Mesodermal cell (in vitro differentiated cells): Measurements from ENCODE around the gene GMPR.

Experiments
- H3K27ac ChIP-seq: 2 replicates; pipeline ENCODE4 v1.7.0; 2013; ENCODE audit warnings: mild to moderate bottlenecking, low read depth, low read length, moderate library complexity; ENCODE audit not compliant: severe bottlenecking
- H3K36me3 ChIP-seq: 2 replicates; pipeline ENCODE4 v1.7.1; 2013; ENCODE audit warnings: mild to moderate bottlenecking, low read length, moderate library complexity; ENCODE audit not compliant: control insufficient read depth, insufficient read depth
- H3K4me1 ChIP-seq: one replicate; pipeline ENCODE4 v1.7.1; 2013; ENCODE audit warnings: mild to moderate bottlenecking, low read length; ENCODE audit not compliant: insufficient read depth, control insufficient read depth, poor library complexity, severe bottlenecking
- H3K4me3 ChIP-seq: 2 replicates; pipeline ENCODE4 v1.7.0; 2013; ENCODE audit warnings: low read length, control low read depth, mild to moderate bottlenecking; ENCODE audit not compliant: insufficient read depth, poor library complexity, severe bottlenecking; ENCODE audit errors: extremely low read depth
- H3K9me3 ChIP-seq: 2 replicates; pipeline ENCODE4 v1.7.1; 2013; ENCODE audit warnings: mild to moderate bottlenecking, low read length, moderate library complexity; ENCODE audit not compliant: control insufficient read depth
- WGBS, 2 experiments: methylation state at CpG; one replicate each; pipeline ENCODE4 v1.1.5; 2013; ENCODE audit warnings: missing lambda C conversion rate in 2 of 2; ENCODE audit not compliant: insufficient coverage in 2 of 2; 5-methylcytosine and 5-hydroxymethylcytosine counted together

The GMPR gene

DNA sequence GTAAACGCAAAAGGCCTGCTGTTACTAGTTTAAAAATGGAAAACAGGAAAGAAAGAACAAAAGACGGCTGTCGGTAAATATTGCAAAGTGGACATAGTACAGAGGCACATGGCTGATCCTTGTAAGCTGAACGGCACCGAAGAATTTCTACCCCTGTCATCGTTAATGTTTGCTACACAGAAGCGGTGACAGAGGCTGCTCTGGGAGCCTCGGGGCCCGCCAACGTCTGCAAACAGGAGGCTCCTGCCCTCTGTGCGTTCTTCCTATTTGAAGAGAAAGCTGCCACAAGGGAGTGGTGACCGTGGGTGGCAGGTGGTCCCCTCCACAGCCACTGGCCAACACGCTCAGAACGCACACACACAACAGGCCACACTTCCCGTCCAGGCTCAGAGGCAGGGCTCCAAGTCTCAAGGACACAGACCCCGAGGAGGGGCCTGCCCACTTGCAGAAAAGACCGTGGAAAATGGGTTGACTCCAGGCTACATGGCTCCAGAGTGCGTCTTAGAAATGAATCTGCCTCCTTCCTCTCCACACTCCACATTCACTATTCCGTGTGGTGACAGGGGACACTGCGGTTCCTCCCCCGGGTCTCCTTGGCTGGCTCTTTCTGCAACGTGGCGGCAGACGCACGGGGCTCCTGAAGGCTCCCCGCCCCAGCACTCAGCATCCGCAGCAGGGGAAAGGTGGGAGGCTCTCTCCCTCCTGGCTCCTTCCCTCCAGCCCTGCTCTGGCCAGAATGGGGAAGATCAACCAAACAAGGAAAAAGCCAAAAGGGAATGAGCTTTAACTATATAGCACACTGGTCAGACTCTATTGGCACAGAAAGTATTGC, 64.5 kb downstream of the GMPR start:
- H3K36me3 ChIP-seq, result peaks cover 4% of the 10 kb centered on the region
- H3K27ac ChIP-seq, result no peak overlapping the region
- H3K9me3 ChIP-seq, result no peaks in the 10 kb centered on the region
- no peaks in the 10 kb centered on the region for H3K4me1 ChIP-seq
- no peak overlapping the region for H3K4me3 ChIP-seq
- 78 to 79% methylated on average over 18 to 21 of the region's 27 CpGs for WGBS, 2 experiments

DNA sequence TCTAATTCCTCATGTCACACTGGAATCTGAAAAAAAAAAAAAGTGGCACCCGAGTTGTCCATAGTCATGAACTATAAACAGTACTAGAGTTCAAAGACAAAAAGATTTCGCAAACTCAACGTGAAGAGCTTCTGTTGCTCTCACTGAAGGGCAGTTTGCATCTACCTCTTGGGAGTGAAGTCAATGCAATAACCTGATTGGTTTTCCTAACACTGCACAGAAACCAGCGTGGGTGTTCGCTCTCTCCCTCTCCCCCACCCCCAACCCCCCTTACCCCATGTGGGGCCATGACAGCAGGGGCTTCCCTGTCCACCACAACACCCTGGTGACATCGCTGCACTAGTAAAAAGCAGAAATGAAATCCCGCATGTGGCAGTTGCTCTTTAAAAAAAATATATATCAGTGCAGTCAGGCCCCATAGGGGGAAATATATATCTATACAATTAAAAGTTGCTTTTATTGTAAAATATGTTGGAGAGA, 66.9 kb downstream of the GMPR start:
- no peak overlapping the region for H3K4me3 ChIP-seq
- H3K36me3 ChIP-seq, result no peaks in the 10 kb centered on the region
- H3K27ac ChIP-seq, result no peak overlapping the region
- H3K4me1 ChIP-seq, result no peaks in the 10 kb centered on the region
- 75 to 77% methylated on average over 3 to 4 of the region's 7 CpGs for WGBS, 2 experiments
- H3K9me3 ChIP-seq, result no peaks in the 10 kb centered on the region

DNA sequence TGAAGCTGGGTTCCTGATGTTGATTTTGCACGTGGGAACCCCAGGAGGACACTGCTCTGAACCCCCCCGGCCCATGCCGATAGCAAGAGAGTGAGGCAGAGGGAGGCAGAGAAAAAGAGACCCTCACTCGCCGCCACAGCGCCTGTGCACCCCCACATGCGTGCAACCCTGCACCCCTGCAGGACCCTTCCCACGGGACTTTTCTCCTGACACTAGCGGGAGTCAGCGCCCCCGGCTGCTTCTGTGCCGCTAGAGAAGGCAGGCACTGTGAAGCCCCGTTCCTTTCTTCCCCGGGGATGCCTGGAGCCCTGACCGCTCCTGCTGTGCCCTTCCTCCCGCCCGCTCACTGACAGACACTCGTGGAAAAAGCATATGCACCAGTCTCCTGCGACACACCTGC, 67.4 kb downstream of the GMPR start:
- WGBS, 2 experiments, result 81 to 83% methylated on average over 13 to 14 of the region's 19 CpGs
- H3K4me1 ChIP-seq, result no peaks in the 10 kb centered on the region
- H3K4me3 ChIP-seq, result no peak overlapping the region
- no peak overlapping the region for H3K27ac ChIP-seq
- no peaks in the 10 kb centered on the region for H3K9me3 ChIP-seq
- no peaks in the 10 kb centered on the region for H3K36me3 ChIP-seq

GRCh38 chr6:16306334-16306733, 67.9 kb downstream of the GMPR start:
- Histone ChIP-seq H3K4me3 (no peak overlapping the region), H3K4me1 (no peaks in the 10 kb centered on the region), H3K27ac (no peak overlapping the region), H3K9me3 (no peaks in the 10 kb centered on the region), H3K36me3 (no peaks in the 10 kb centered on the region)
- WGBS, 2 experiments, result 94 to 95% methylated on average over 18 to 19 of the region's 20 CpGs

DNA sequence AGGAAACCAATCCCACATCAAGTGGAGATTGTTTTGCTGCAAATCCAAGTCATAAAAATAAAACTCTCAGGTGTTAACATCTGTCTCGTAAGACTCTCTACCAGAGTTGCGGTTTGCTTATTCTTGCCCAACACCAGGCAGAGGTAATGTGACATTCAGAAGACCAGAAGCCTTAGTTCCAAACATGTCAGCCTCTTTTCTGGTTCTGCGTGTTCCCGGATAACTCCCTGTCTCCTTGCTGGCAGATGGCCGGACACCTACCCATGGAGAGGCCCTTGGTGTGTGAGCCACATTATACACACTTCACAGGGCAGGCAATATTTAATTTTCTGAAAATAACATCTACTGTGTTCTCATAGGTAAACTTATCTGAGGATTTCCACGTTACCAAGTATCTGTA, 73.4 kb downstream of the GMPR start:
- Histone ChIP-seq H3K4me3 (no peak overlapping the region), H3K9me3 (no peaks in the 10 kb centered on the region), H3K4me1 (no peaks in the 10 kb centered on the region), H3K36me3 (no peaks in the 10 kb centered on the region), H3K27ac (no peak overlapping the region)
- 92 to 93% methylated on average over 5 of the region's 6 CpGs for WGBS, 2 experiments

GRCh38 chr6:16313732-16314131, 75.3 kb downstream of the GMPR start:
- H3K4me3 ChIP-seq, result no peak overlapping the region
- no peaks in the 10 kb centered on the region for H3K9me3 ChIP-seq
- 95 to 99% methylated on average over 6 to 8 of the region's 9 CpGs for WGBS, 2 experiments

DNA sequence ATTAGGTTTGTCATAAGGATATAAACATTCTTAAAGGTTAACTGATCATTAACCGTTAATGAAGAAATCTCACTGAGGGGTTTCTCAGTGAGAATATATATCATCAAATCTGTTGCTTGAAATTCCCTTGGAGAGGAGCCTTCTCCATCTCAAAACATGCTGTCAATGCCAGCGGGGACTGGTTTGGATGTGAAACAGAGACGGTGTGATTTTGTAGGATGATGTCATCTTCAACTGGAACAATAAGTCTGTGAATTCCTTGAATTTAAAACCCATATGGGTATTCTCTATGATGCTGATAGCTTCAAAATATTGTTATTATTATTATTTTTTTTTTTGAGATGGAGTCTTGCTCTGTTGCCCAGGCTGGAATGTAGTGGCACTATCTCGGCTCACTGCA, 75.9 kb downstream of the GMPR start:
- 100% methylated on average over 1 of the region's 4 CpGs for WGBS, 2 experiments
- H3K4me3 ChIP-seq, result no peak overlapping the region
- H3K36me3 ChIP-seq, result no peaks in the 10 kb centered on the region
- H3K9me3 ChIP-seq, result no peaks in the 10 kb centered on the region
- no peak overlapping the region for H3K27ac ChIP-seq
- H3K4me1 ChIP-seq, result peaks cover 5% of the 10 kb centered on the region

More at GRCh38 chr6:16313732-16314131, 75.3 kb downstream of the GMPR start:
- Histone ChIP-seq H3K27ac (no peak overlapping the region), H3K4me1 (peaks cover 1% of the 10 kb centered on the region), H3K36me3 (no peaks in the 10 kb centered on the region)

- 57 to 100% methylated on average over 2 to 5 of the region's 7 CpGs for WGBS, 2 experiments
- no peaks in the 10 kb centered on the region for H3K9me3 ChIP-seq
- H3K27ac ChIP-seq, result no peak overlapping the region
- peaks cover 24% of the 10 kb centered on the region for H3K4me1 ChIP-seq
- no peaks in the 10 kb centered on the region for H3K36me3 ChIP-seq
- H3K4me3 ChIP-seq, result no peak overlapping the region
These were observed 78.4 kb downstream of the GMPR start for GRCh38 chr6:16316741-16317251.

DNA sequence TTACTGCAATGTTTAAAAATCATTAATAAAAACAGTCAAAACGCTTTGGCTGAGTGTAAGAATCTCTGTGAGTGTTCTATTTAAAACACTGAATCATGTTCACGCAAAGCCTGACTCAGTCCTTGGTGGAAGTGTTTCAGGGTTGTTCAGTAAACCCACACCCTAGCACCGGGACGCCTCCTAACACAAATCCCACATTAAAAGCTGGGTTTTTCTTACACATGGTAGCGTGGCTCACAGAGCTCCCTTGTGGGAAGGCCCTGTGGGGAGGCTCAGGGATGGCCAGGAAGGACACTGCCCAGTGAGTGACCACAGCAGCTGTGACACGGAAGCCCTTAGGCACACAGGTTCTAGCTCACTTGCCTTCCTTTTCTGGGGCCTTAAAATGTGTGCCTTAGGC, 80.2 kb downstream of the GMPR start:
- Histone ChIP-seq H3K27ac (peak overlapping the region; percentile 19), H3K9me3 (no peaks in the 10 kb centered on the region), H3K4me1 (peaks cover 38% of the 10 kb centered on the region), H3K4me3 (no peak overlapping the region), H3K36me3 (no peaks in the 10 kb centered on the region)
- 89 to 90% methylated on average over 2 to 3 of the region's 6 CpGs for WGBS, 2 experiments

DNA sequence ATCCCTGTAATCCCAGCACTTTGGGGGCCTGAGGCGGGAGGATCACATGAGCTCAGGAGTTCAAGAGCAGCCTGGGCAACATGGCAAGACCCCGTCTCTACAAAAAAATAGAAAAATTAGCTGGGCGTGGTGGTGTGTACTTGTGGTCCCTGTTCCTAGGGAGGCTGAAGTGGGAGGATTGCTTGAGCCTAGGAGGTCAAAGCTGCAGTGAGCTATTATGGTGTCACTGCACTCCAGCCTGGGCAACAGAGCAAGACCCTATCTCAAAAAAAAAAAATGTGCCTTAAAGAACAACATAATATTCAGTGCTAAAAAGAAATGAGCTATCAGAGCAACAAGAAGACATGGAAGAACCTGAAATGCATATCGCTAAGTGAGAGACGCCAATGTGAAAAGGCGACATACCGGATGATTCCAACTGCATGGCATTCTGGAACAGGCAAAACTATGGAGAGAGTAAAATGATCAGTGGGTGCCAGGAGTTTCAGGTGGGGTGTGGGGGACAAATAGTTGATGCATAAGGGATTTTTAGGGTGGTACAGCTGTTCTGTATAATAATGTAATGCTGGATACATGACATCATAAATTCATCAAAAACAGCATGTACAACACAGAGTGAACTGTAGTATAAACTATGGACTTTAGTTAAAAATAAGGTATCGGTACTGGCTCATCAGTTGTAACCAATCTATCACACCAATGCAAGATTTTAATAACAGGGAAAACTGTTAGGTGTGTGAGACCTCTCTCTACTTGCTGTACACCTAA, 80.8 kb downstream of the GMPR start:
- H3K4me3 ChIP-seq, result no peak overlapping the region
- H3K27ac ChIP-seq, result peak overlapping the region; percentile 94
- H3K4me1 ChIP-seq, result peaks cover 40% of the 10 kb centered on the region
- H3K9me3 ChIP-seq, result no peaks in the 10 kb centered on the region
- 98 to 100% methylated on average over 7 of the region's 8 CpGs for WGBS, 2 experiments
- H3K36me3 ChIP-seq, result no peaks in the 10 kb centered on the region
